ENCODE measurements around the gene WNT4.
"Not testable (repeated sequence)": the region's sequence is repeated elsewhere in the genome, so short reads cannot be mapped to it uniquely, and the experiment has no call there.

Gene WNT4

GRCh38 chr1:22092026-22092768 lies 50.7 kb downstream of the WNT4 start:
- H3K4me3 ChIP-seq, H3K27ac ChIP-seq: not testable (repeated sequence)

GRCh38 chr1:22090867-22091266 lies 52.0 kb downstream of the WNT4 start:
- Histone ChIP-seq H3K27ac (no peak overlapping the region), H3K4me3 (no peak overlapping the region)

GRCh38 chr1:22089787-22090186 lies 53.1 kb downstream of the WNT4 start:
- Histone ChIP-seq H3K27ac (peak overlapping the region in 3 of 21 experiments; percentile 10 to 33 (median 16)), H3K4me3 (no peak overlapping the region)

- H3K4me3 ChIP-seq, result no peak overlapping the region
These were observed 53.7 kb downstream of the WNT4 start for GRCh38 chr1:22089134-22089571.

GRCh38 chr1:22088331-22088730 lies 54.6 kb downstream of the WNT4 start:
- H3K4me3 ChIP-seq, result no peak overlapping the region
- no peak overlapping the region for H3K27ac ChIP-seq

More at GRCh38 chr1:22089134-22089571, 53.7 kb downstream of the WNT4 start:
- H3K27ac ChIP-seq, result peak overlapping the region in 1 of 21 experiments; percentile 10

- no peak overlapping the region for H3K27ac ChIP-seq
These were observed 62.7 kb downstream of the WNT4 start for GRCh38 chr1:22080191-22080590.

GRCh38 chr1:22078133-22078532 lies 64.8 kb downstream of the WNT4 start:
- no peak overlapping the region for H3K4me3 ChIP-seq
- no peak overlapping the region for H3K27ac ChIP-seq

More at GRCh38 chr1:22080191-22080590, 62.7 kb downstream of the WNT4 start:
- no peak overlapping the region for H3K4me3 ChIP-seq

- Histone ChIP-seq H3K4me3 (no peak overlapping the region), H3K27ac (no peak overlapping the region)
These were observed 65.2 kb downstream of the WNT4 start for GRCh38 chr1:22077728-22078127.

GRCh38 chr1:22076346-22076745 lies 66.6 kb downstream of the WNT4 start:
- Histone ChIP-seq H3K4me3 (no peak overlapping the region), H3K27ac (peak overlapping the region in 1 of 21 experiments; percentile 33)

- H3K4me3 ChIP-seq, result no peak overlapping the region
- H3K27ac ChIP-seq, result peak overlapping the region in 2 of 21 experiments; percentile 3 to 12
These were observed 67.2 kb downstream of the WNT4 start for GRCh38 chr1:22075718-22076117.

- peak overlapping the region in 1 of 21 experiments; percentile 12 for H3K27ac ChIP-seq
- no peak overlapping the region for H3K4me3 ChIP-seq
These were observed 68.1 kb downstream of the WNT4 start for GRCh38 chr1:22074803-22075202.

- no peak overlapping the region for H3K27ac ChIP-seq
- no peak overlapping the region for H3K4me3 ChIP-seq
These were observed 71.4 kb downstream of the WNT4 start for GRCh38 chr1:22071511-22071910.
